GM10266 (cell line): Measurements from ENCODE around the gene ASCL2.

Experiments
- DNase-seq: peaks from one replicate; pipeline ENCODE4 v3.0.0; 2012; ENCODE audit errors: extremely low spot score
- CTCF ChIP-seq: IDR thresholded peaks from 2 replicates; pipeline ENCODE4 v1.5.1; 2012; ENCODE audit warnings: mild to moderate bottlenecking, low read depth; ENCODE audit not compliant: control insufficient read depth, insufficient read depth; ENCODE audit errors: missing control alignments

ASCL2 gene

GRCh38 chr11:2270322-2271076, at the start of gene ASCL2:
Gene ASCL2, minus strand, starts transcription at chr11:2270588. Its CDS starts 256 bp downstream, at chr11:2270332.
- TF ChIP-seq CTCF = no peak
- DNase-seq = peak; percentile 37

GRCh38 chr11:2319791-2320472, 49.5 kb upstream of the ASCL2 start:
- TF ChIP-seq CTCF = no peak
- DNase-seq = no peak

GRCh38 chr11:2318707-2319106, 48.3 kb upstream of the ASCL2 start:
- TF ChIP-seq CTCF = no peak
- DNase-seq = no peak

GRCh38 chr11:2318123-2318522, 47.7 kb upstream of the ASCL2 start:
- TF ChIP-seq CTCF = no peak
- DNase-seq = no peak

- TF ChIP-seq CTCF = no peak
- DNase-seq = no peak
Observed at GRCh38 chr11:2317354-2318050, 47.1 kb upstream of the ASCL2 start.

GRCh38 chr11:2316963-2317244, 46.5 kb upstream of the ASCL2 start:
- DNase-seq = no peak
- TF ChIP-seq CTCF = no peak

GRCh38 chr11:2316169-2316962, 46.0 kb upstream of the ASCL2 start:
- no peak for TF ChIP-seq CTCF
- no peak for DNase-seq
